Fibroblast of lung (primary cell): ENCODE data around the gene GNG7. TPM values are rescaled to one million over a fixed set of nuclear protein-coding genes. Genes with fewer than 3 reads are reported as not detected.

Experiments
- DNase-seq, 2 donors: peaks; one replicate each; pipeline versions ENCODE4 v3.0.0 to v3.0.0-alpha.2; 2010; ENCODE audit warnings: low read depth in 2 of 2
- H2AFZ ChIP-seq: 2 replicates; pipeline ENCODE4 v1.5.1; 2012; ENCODE audit warnings: low read length, control low read depth, inconsistent platforms
- H3K27ac ChIP-seq: 2 replicates; pipeline ENCODE4 v1.5.1; 2011; ENCODE audit warnings: low read length, control low read depth; ENCODE audit not compliant: insufficient read depth
- H3K27me3 ChIP-seq: 2 replicates; pipeline ENCODE4 v1.5.1; 2011; ENCODE audit warnings: mild to moderate bottlenecking, low read length; ENCODE audit not compliant: control insufficient read depth, insufficient read depth
- H3K36me3 ChIP-seq: 2 replicates; pipeline ENCODE4 v1.5.1; 2011; ENCODE audit warnings: low read length; ENCODE audit not compliant: control insufficient read depth, insufficient read depth
- H3K4me1 ChIP-seq: 2 replicates; pipeline ENCODE4 v1.5.1; 2011; ENCODE audit warnings: low read length; ENCODE audit not compliant: control insufficient read depth, insufficient read depth; ENCODE audit errors: extremely low read depth
- H3K4me2 ChIP-seq: 2 replicates; pipeline ENCODE4 v1.5.1; 2011; ENCODE audit warnings: low read length, control low read depth; ENCODE audit not compliant: insufficient read depth; ENCODE audit errors: extremely low read depth
- H3K4me3 ChIP-seq, 4 experiments: fragments of 200-600 bp in 1 of 4; sonication (generic) in 1 of 4; replicated peaks in 1 of 4; 2 replicates each; pipeline ENCODE4 v1.5.1; 2011 to 2016; ENCODE audit warnings: low read length in 4 of 4, low read depth in 3 of 4, mild to moderate bottlenecking in 3 of 4, control low read depth in 2 of 4, inconsistent platforms in 1 of 4, mixed read lengths in 1 of 4; ENCODE audit not compliant: insufficient read depth in 1 of 4; ENCODE audit errors: control extremely low read depth in 1 of 4
- H3K79me2 ChIP-seq: 2 replicates; pipeline ENCODE4 v1.5.1; 2012; ENCODE audit warnings: mild to moderate bottlenecking, low read length, inconsistent platforms; ENCODE audit not compliant: control insufficient read depth, insufficient read depth
- H3K9ac ChIP-seq: 2 replicates; pipeline ENCODE4 v1.5.1; 2011; ENCODE audit warnings: mild to moderate bottlenecking, low read length, control low read depth; ENCODE audit not compliant: insufficient read depth
- H3K9me3 ChIP-seq: 2 replicates; pipeline ENCODE4 v1.5.1; 2012; ENCODE audit warnings: low read depth, low read length; ENCODE audit not compliant: control insufficient read depth, insufficient read depth
- H4K20me1 ChIP-seq: 2 replicates; pipeline ENCODE4 v1.5.1; 2011; ENCODE audit warnings: low read length; ENCODE audit not compliant: control insufficient read depth, insufficient read depth; ENCODE audit errors: extremely low read depth
- CTCF ChIP-seq, 2 donors: IDR thresholded peaks in 1 of 2; conservative IDR thresholded peaks in 1 of 2; 1 replicate in 1 of 2; 2 replicates in 1 of 2; pipeline ENCODE4 v1.5.1; 2011 to 2012; ENCODE audit warnings: low read length in 2 of 2, control low read depth in 1 of 2, inconsistent platforms in 1 of 2, low read depth in 1 of 2, mild to moderate bottlenecking in 1 of 2
- EZH2 ChIP-seq: IDR thresholded peaks from 2 replicates; pipeline ENCODE4 v1.5.1; 2012; ENCODE audit warnings: low read length, control low read depth, mild to moderate bottlenecking; ENCODE audit errors: missing control alignments
- polyA plus RNA-seq, 2 donors: library from polyadenylated mRNA; depleted of rRNA in 1 of 2; stranded (reverse) in 1 of 2; unstranded in 1 of 2; fragments of >200 nt; gene quantifications; 2 replicates each; pipeline ENCODE4 v1.2.1, GENCODE V29; 2011 to 2012; ENCODE audit warnings: missing spikeins in 1 of 2
- total RNA-seq: library from RNA; depleted of rRNA; stranded (reverse); fragments of >200 nt; gene quantifications from 2 replicates; pipeline ENCODE4 v1.2.1, GENCODE V29; 2014

The GNG7 gene
- total and polyA plus RNA-seq, 2 donors (not counting 1 experiment from before 2014, with no cell fraction given), result 0.27 to 0.83 TPM

- TF ChIP-seq CTCF (conservative IDR thresholded peaks at IDR 0.05 in 1 of 2, IDR thresholded peaks at IDR 0.05 in 1 of 2; ENCODE audit: low read depth in 1 of 2, low read length in 2 of 2), result no peak
- no peak for TF ChIP-seq EZH2
- no peak overlapping the region for H3K9ac ChIP-seq
- no peak overlapping the region for H3K4me2 ChIP-seq
- no peak overlapping the region for H3K4me3 ChIP-seq
- H3K4me1 ChIP-seq, result no peaks in the 10 kb centered on the region
- H3K27me3 ChIP-seq, result no peaks in the 10 kb centered on the region
- no peak overlapping the region for H2AFZ ChIP-seq
- no peaks in the 10 kb centered on the region for H3K79me2 ChIP-seq
- no peaks in the 10 kb centered on the region for H4K20me1 ChIP-seq
- H3K9me3 ChIP-seq, result no peaks in the 10 kb centered on the region
- DNase-seq, result no peak
- no peaks in the 10 kb centered on the region for H3K36me3 ChIP-seq
- H3K27ac ChIP-seq, result no peak overlapping the region
These were observed 64.0 kb downstream of the GNG7 start for GRCh38 chr19:2638417-2638940.

- no peaks in the 10 kb centered on the region for H3K36me3 ChIP-seq
- H3K4me1 ChIP-seq, result no peaks in the 10 kb centered on the region
- H3K9ac ChIP-seq, result no peak overlapping the region
- H3K9me3 ChIP-seq, result no peaks in the 10 kb centered on the region
- no peaks in the 10 kb centered on the region for H3K27me3 ChIP-seq
- DNase-seq, result peak; percentile 23 to 41
- no peak overlapping the region for H2AFZ ChIP-seq
- H3K4me2 ChIP-seq, result no peak overlapping the region
- no peaks in the 10 kb centered on the region for H3K79me2 ChIP-seq
- no peaks in the 10 kb centered on the region for H4K20me1 ChIP-seq
- peak; percentile 65 to 82 for TF ChIP-seq CTCF (conservative IDR thresholded peaks at IDR 0.05 in 1 of 2, IDR thresholded peaks at IDR 0.05 in 1 of 2; ENCODE audit: low read depth in 1 of 2, low read length in 2 of 2)
- TF ChIP-seq EZH2, result no peak
- H3K27ac ChIP-seq, result no peak overlapping the region
- no peak overlapping the region for H3K4me3 ChIP-seq
These were observed 65.4 kb downstream of the GNG7 start for GRCh38 chr19:2636897-2637683.

GRCh38 chr19:2636141-2636896 is 66.2 kb downstream of the GNG7 start:
- Histone ChIP-seq H3K4me2 (no peak overlapping the region), H3K36me3 (no peaks in the 10 kb centered on the region), H4K20me1 (no peaks in the 10 kb centered on the region), H3K27ac (no peak overlapping the region), H3K79me2 (no peaks in the 10 kb centered on the region), H2AFZ (no peak overlapping the region), H3K4me3 (no peak overlapping the region), H3K9me3 (no peaks in the 10 kb centered on the region), H3K27me3 (no peaks in the 10 kb centered on the region), H3K9ac (no peak overlapping the region), H3K4me1 (no peaks in the 10 kb centered on the region)
- DNase-seq, result no peak
- no peak for TF ChIP-seq EZH2
- no peak for TF ChIP-seq CTCF (conservative IDR thresholded peaks at IDR 0.05 in 1 of 2, IDR thresholded peaks at IDR 0.05 in 1 of 2; ENCODE audit: low read depth in 1 of 2, low read length in 2 of 2)
